Measurements from ENCODE around the gene OLIG1.

The OLIG1 gene

DNA sequence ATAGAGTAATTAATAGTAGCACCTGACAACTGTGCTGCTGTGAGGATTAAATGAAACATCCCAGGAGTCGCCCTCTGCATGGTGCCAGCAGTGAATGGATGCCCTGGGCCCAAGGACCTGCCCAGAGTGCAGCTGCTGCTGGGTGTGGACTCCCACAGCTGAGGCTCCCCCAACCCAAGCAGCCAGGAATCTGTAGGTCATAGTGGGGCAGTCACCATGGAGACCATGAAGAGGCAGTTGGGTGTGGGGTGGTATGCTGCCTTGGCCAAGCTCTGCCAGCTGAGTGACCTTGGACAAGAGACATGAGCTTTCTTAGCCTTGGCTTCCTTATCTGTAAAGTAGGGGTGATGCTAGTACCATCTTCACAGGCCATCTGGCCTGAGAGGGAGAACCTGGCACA is 34.8 kb upstream of the OLIG1 start:
- H3K4me1 ChIP-seq (ENCODE audit: control insufficient read depth, insufficient read depth, low read length): no peaks in the 10 kb centered on the region
- H3K27me3 ChIP-seq (ENCODE audit: control insufficient read depth, insufficient read depth, low read length): peaks cover 9% of the 10 kb centered on the region
- no peak overlapping the region for H3K27ac ChIP-seq (ENCODE audit: low read depth, low read length)
- no peak overlapping the region for H3K9ac ChIP-seq (ENCODE audit: low read length)
- H3K36me3 ChIP-seq (ENCODE audit: control insufficient read depth, insufficient read depth, low read length): no peaks in the 10 kb centered on the region
- no peak overlapping the region for H3K4me3 ChIP-seq (ENCODE audit: low read length)

DNA sequence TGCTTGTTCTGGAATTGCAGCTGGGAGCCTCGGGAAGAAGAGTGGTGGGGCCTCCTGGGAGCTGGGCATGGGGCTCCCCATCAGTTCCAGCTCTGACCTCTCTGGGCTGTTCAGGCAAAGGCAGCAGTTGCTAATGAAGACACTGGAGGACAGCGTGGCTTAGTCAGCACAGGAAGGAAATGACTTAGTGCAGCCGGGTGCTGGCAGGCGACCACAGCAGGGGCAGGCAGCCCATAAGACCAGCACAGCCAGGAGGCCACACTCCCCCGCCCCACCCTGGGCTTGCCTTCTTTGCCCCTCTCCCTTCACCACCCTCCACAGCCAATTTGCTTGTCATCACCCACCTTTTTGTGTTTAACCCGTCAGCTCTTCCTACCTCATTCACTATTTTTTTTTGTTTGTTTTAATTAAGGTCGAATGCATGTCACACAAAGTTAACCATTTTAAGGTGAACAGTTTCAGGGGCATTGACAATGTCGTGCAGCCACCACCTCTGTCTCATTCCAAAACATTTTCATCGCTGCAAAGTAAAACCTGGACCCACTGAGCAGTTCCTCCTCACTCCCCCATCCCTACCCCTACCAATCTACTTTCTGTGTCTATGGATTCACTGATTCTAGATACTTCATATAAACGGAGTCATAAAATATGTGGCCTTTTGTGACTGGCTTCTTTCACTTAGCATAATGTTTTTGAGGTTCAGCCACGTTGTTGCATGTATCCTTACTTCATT is 33.3 kb upstream of the OLIG1 start:
- Histone ChIP-seq H3K9ac (ENCODE audit: low read length) (no peak overlapping the region), H3K27ac (ENCODE audit: low read depth, low read length) (no peak overlapping the region), H3K4me3 (ENCODE audit: low read length) (no peak overlapping the region), H3K27me3 (ENCODE audit: control insufficient read depth, insufficient read depth, low read length) (peaks cover 9% of the 10 kb centered on the region), H3K4me1 (ENCODE audit: control insufficient read depth, insufficient read depth, low read length) (no peaks in the 10 kb centered on the region), H3K36me3 (ENCODE audit: control insufficient read depth, insufficient read depth, low read length) (no peaks in the 10 kb centered on the region)

DNA sequence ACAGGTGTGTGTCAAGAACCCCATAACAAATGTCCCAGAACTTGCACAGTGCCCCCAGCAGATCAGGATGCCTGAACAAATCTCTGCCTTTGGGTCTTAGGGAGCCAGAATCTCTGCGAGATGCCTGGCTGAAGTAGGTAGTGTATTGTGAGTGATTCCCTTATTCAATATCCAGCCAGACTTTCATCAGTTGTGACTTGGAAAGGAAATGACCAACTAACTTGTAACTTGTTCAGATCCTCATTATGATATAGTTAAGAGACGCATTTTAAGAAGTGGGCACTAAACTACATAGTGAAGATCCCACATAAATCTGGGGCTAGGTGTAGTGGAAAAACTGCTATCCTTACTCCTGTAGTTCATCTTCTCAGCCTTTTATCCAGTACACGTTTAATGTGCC is 32.4 kb upstream of the OLIG1 start:
- Histone ChIP-seq H3K4me3 (ENCODE audit: low read length) (no peak overlapping the region), H3K9ac (ENCODE audit: low read length) (no peak overlapping the region), H3K4me1 (ENCODE audit: control insufficient read depth, insufficient read depth, low read length) (no peaks in the 10 kb centered on the region), H3K36me3 (ENCODE audit: control insufficient read depth, insufficient read depth, low read length) (no peaks in the 10 kb centered on the region), H3K27ac (ENCODE audit: low read depth, low read length) (no peak overlapping the region), H3K27me3 (ENCODE audit: control insufficient read depth, insufficient read depth, low read length) (peaks cover 5% of the 10 kb centered on the region)

GRCh38 chr21:33039536-33039935 is 30.4 kb upstream of the OLIG1 start:
- Histone ChIP-seq H3K27me3 (ENCODE audit: control insufficient read depth, insufficient read depth, low read length) (no peaks in the 10 kb centered on the region), H3K27ac (ENCODE audit: low read depth, low read length) (no peak overlapping the region), H3K4me3 (ENCODE audit: low read length) (no peak overlapping the region), H3K4me1 (ENCODE audit: control insufficient read depth, insufficient read depth, low read length) (no peaks in the 10 kb centered on the region), H3K9ac (ENCODE audit: low read length) (no peak overlapping the region), H3K36me3 (ENCODE audit: control insufficient read depth, insufficient read depth, low read length) (no peaks in the 10 kb centered on the region)

DNA sequence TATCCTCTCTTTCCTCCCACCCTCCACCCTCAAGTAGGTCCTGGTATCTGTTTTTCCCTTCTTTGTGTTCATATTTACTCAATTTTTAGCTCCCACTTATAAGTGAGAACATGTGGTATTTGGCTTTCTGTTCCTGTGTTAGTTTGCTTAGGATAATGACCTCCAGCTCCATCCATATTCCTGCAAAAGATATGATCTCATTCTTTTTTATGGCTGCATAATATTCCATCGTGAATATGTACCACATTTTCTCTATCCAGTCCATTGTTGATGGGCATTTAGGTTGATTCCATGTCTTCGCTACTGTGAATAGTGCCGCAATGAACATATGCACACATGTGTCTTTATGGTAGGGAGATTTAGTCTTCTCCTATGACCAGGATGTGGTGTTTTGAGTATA is 29.7 kb upstream of the OLIG1 start:
- Histone ChIP-seq H3K27ac (ENCODE audit: low read depth, low read length) (no peak overlapping the region), H3K4me1 (ENCODE audit: control insufficient read depth, insufficient read depth, low read length) (no peaks in the 10 kb centered on the region)

DNA sequence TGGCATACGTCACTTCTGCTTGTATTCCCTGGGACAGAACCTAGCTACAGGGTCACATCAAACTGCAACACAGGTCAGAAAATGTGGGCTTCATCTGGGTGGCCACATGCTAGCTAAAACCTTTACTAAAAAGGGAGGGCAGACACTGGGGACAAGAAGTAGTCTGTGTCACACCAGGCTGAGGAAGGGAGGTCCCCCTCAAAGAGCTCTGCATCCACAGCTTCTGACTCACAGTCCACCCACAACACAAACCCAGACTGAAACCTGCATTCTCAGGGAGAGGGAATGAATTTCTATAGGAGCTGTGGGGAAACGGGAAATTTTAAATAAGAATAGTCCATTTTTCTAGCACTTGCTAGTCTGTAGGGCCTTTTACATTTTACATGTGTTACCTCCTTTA is 28.0 kb upstream of the OLIG1 start:
- no peaks in the 10 kb centered on the region for H3K27me3 ChIP-seq (ENCODE audit: control insufficient read depth, insufficient read depth, low read length)
- no peak overlapping the region for H3K4me3 ChIP-seq (ENCODE audit: low read length)
- H3K36me3 ChIP-seq (ENCODE audit: control insufficient read depth, insufficient read depth, low read length): no peaks in the 10 kb centered on the region
- no peak overlapping the region for H3K9ac ChIP-seq (ENCODE audit: low read length)
- H3K4me1 ChIP-seq (ENCODE audit: control insufficient read depth, insufficient read depth, low read length): no peaks in the 10 kb centered on the region
- H3K27ac ChIP-seq (ENCODE audit: low read depth, low read length): no peak overlapping the region

More for the DNA sequence above, 29.7 kb upstream of the OLIG1 start:
- H3K4me3 ChIP-seq (ENCODE audit: low read length): no peak overlapping the region
- no peaks in the 10 kb centered on the region for H3K36me3 ChIP-seq (ENCODE audit: control insufficient read depth, insufficient read depth, low read length)
- no peak overlapping the region for H3K9ac ChIP-seq (ENCODE audit: low read length)
- no peaks in the 10 kb centered on the region for H3K27me3 ChIP-seq (ENCODE audit: control insufficient read depth, insufficient read depth, low read length)

DNA sequence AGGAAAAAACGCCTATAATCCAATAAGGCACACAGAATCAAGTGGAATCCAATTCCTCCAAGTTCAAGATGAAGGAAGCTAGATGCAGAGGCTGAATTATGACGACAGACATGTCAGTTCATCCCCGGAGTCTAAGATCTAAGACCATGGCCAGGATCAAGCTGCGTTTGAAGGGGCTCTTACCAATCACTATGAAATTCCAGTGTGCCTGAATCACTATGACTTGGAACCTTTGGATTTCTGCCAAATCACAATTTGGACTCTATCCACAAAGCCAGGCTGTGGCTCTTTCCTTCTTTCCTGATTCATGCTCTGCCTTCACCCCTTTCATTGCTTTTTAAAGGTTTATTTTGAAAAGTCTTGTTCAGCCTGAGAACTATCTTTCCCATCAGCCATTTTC is 27.1 kb upstream of the OLIG1 start:
- no peak overlapping the region for H3K9ac ChIP-seq (ENCODE audit: low read length)
- no peak overlapping the region for H3K27ac ChIP-seq (ENCODE audit: low read depth, low read length)
- H3K27me3 ChIP-seq (ENCODE audit: control insufficient read depth, insufficient read depth, low read length): no peaks in the 10 kb centered on the region
- no peak overlapping the region for H3K4me3 ChIP-seq (ENCODE audit: low read length)
- no peaks in the 10 kb centered on the region for H3K36me3 ChIP-seq (ENCODE audit: control insufficient read depth, insufficient read depth, low read length)
- no peaks in the 10 kb centered on the region for H3K4me1 ChIP-seq (ENCODE audit: control insufficient read depth, insufficient read depth, low read length)

DNA sequence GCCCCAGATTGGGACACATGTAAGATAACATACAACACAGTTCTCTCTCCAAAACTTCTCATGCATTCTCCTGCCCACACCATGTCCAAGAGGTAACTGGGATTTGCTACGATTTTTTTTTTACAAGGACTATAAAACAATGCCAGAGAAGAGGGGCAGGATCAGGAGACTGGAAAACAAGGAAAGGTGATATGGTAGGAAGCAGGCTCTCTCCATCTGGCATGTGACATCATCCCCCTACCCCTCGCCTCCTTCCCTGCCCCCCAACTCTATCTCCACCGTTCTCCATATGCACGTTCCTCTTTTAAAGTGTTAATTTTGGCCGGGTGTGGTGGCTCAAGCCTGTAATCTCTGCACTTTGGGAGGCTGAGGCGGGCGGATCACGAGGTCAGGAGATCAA is 23.5 kb upstream of the OLIG1 start:
- Histone ChIP-seq H3K9ac (ENCODE audit: low read length) (no peak overlapping the region), H3K27ac (ENCODE audit: low read depth, low read length) (no peak overlapping the region), H3K4me1 (ENCODE audit: control insufficient read depth, insufficient read depth, low read length) (no peaks in the 10 kb centered on the region), H3K4me3 (ENCODE audit: low read length) (no peak overlapping the region), H3K36me3 (ENCODE audit: control insufficient read depth, insufficient read depth, low read length) (no peaks in the 10 kb centered on the region), H3K27me3 (ENCODE audit: control insufficient read depth, insufficient read depth, low read length) (no peaks in the 10 kb centered on the region)

DNA sequence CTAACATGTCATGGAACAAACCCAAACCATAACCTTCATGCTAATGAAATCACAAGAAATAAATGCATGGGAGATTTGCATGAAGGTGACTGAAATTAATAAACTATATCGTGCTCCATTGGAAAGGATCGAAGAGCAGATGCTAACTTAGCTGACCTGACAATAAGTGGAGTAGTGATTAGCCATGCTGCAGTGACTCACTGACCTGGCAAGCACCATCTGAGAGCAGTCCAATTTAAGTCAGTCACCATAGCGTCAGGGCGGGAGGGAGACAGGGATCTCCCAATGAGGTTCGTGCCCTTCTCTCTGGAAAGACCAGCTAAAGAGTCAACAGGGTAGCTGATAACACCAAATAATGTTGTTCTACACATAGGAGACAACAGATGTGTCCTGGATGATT is 22.7 kb upstream of the OLIG1 start:
- no peaks in the 10 kb centered on the region for H3K36me3 ChIP-seq (ENCODE audit: control insufficient read depth, insufficient read depth, low read length)
- H3K4me3 ChIP-seq (ENCODE audit: low read length): no peak overlapping the region
- no peak overlapping the region for H3K9ac ChIP-seq (ENCODE audit: low read length)
- H3K4me1 ChIP-seq (ENCODE audit: control insufficient read depth, insufficient read depth, low read length): no peaks in the 10 kb centered on the region
- H3K27ac ChIP-seq (ENCODE audit: low read depth, low read length): no peak overlapping the region
- no peaks in the 10 kb centered on the region for H3K27me3 ChIP-seq (ENCODE audit: control insufficient read depth, insufficient read depth, low read length)

DNA sequence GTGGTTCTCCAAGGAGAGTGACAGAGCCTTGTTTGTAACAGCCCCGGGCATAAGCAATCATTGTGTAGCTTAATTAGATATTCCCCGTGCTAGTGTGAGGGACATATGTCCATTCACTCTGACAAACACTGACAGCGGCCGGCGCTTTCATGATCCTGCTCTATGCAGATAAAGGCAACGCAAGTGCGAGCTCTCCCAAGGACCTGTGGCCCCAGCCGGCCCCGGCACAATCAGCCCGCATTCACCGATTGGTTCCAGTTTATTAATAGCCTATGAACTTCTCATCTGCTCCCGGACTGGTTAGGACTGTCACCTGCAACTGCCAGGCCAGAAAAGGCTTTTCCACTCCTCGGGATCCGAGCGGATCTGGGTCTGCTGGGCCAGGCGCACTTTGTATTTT is 18.0 kb upstream of the OLIG1 start:
- Histone ChIP-seq H3K27me3 (ENCODE audit: control insufficient read depth, insufficient read depth, low read length) (no peaks in the 10 kb centered on the region), H3K27ac (ENCODE audit: low read depth, low read length) (no peak overlapping the region), H3K4me1 (ENCODE audit: control insufficient read depth, insufficient read depth, low read length) (no peaks in the 10 kb centered on the region), H3K36me3 (ENCODE audit: control insufficient read depth, insufficient read depth, low read length) (no peaks in the 10 kb centered on the region), H3K4me3 (ENCODE audit: low read length) (no peak overlapping the region), H3K9ac (ENCODE audit: low read length) (no peak overlapping the region)

DNA sequence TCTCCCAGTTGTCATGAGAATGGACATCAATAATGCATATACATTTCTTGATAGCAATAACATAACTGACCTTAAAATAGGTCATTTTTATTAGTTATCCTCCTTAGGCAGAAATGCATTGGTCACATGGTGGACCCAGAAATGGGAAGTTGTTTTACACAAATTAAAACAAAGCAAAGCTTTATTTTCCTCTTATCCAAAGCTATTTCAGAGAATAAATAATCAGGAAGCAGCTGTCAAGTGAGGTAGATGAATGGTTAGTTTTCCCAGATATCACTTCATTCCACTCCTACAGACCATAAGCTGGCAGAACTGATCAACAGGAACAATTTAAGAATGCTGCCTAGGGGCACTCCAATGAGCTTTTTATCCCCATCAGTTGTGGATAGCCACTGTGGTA is 16.0 kb upstream of the OLIG1 start:
- Histone ChIP-seq H3K9ac (ENCODE audit: low read length) (no peak overlapping the region), H3K4me3 (ENCODE audit: low read length) (no peak overlapping the region), H3K27me3 (ENCODE audit: control insufficient read depth, insufficient read depth, low read length) (no peaks in the 10 kb centered on the region), H3K36me3 (ENCODE audit: control insufficient read depth, insufficient read depth, low read length) (no peaks in the 10 kb centered on the region), H3K27ac (ENCODE audit: low read depth, low read length) (no peak overlapping the region), H3K4me1 (ENCODE audit: control insufficient read depth, insufficient read depth, low read length) (no peaks in the 10 kb centered on the region)

DNA sequence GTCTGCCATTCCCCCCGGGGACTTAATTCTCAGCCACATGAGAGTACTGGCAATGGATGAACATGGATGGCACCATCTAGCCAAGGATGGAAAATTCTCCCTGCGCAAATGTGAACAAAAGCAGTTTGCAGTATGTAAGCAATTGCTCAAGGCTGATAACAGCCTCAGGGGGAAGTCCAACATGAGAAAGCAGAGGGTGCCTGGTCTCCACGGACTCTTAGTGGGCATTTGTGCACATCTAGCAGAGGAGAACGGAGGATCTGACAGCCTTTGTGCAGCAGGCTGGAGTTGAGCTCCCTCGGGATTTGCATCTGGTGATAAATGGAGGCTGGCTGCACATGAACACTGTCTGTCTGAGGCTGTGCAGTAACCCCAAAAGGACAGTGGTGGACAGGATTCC is 13.9 kb upstream of the OLIG1 start:
- no peak overlapping the region for H3K4me3 ChIP-seq (ENCODE audit: low read length)
- H3K36me3 ChIP-seq (ENCODE audit: control insufficient read depth, insufficient read depth, low read length): no peaks in the 10 kb centered on the region
- H3K4me1 ChIP-seq (ENCODE audit: control insufficient read depth, insufficient read depth, low read length): no peaks in the 10 kb centered on the region
- H3K27me3 ChIP-seq (ENCODE audit: control insufficient read depth, insufficient read depth, low read length): no peaks in the 10 kb centered on the region
- H3K9ac ChIP-seq (ENCODE audit: low read length): no peak overlapping the region
- H3K27ac ChIP-seq (ENCODE audit: low read depth, low read length): no peak overlapping the region

GRCh38 chr21:33057385-33057940 is 12.5 kb upstream of the OLIG1 start:
- H3K27me3 ChIP-seq (ENCODE audit: control insufficient read depth, insufficient read depth, low read length): no peaks in the 10 kb centered on the region
- H3K36me3 ChIP-seq (ENCODE audit: control insufficient read depth, insufficient read depth, low read length): no peaks in the 10 kb centered on the region
- no peak overlapping the region for H3K27ac ChIP-seq (ENCODE audit: low read depth, low read length)
- H3K4me1 ChIP-seq (ENCODE audit: control insufficient read depth, insufficient read depth, low read length): no peaks in the 10 kb centered on the region
- no peak overlapping the region for H3K4me3 ChIP-seq (ENCODE audit: low read length)
- no peak overlapping the region for H3K9ac ChIP-seq (ENCODE audit: low read length)

Data from rectal smooth muscle tissue (tissue), 1 donor.